Stimulated activated CD8-positive, alpha-beta memory T cell treated with anti-CD3 and anti-CD28 coated beads, Interleukin-2, amount 100 ng/mL, for 48 hours (primary cell): ENCODE data around the gene PRRC1.
"Not testable (repeated sequence)": the region's sequence is repeated elsewhere in the genome, so short reads cannot be mapped to it uniquely, and the experiment has no call there.

Experiments
- DNase-seq, 2 donors: peaks; one replicate each; pipeline ENCODE4 v3.0.0-alpha.2; 2020; ENCODE audit warnings: low read depth in 2 of 2

Gene PRRC1

DNA sequence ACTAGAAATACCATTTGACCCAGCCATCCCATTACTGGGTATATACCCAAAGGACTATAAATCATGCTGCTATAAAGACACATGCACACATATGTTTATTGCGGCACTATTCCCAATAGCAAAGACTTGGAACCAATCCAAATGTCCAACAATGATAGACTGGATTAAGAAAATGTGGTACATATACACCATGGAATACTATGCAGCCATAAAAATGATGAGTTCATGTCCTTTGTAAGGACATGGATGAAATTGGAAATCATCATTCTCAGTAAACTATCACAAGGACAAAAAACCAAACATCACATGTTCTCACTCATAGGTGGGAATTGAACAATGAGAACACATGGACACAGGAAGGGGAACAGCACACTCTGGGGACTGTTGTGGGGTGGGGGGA is 27.8 kb downstream of the PRRC1 start:
- DNase-seq = not testable (repeated sequence)

DNA sequence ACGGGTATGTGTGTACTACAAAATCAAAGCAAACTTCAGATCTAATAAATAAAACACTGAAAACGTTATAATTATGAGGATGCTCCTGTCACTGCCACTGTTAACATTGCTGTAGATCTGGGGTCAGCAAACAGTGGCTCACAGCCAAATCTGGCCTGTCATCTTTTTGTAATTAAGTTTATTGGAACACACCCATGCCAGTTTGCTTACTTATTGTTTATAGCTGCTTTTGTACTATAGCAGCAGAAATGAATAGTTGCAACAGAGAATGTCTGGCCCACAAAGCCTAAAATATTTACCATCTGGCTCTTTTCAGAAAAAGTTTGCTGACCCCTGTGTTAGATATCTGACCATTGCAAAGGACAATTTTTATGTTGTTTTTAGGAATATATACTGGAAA is 32.1 kb downstream of the PRRC1 start:
- DNase-seq = no peak

DNA sequence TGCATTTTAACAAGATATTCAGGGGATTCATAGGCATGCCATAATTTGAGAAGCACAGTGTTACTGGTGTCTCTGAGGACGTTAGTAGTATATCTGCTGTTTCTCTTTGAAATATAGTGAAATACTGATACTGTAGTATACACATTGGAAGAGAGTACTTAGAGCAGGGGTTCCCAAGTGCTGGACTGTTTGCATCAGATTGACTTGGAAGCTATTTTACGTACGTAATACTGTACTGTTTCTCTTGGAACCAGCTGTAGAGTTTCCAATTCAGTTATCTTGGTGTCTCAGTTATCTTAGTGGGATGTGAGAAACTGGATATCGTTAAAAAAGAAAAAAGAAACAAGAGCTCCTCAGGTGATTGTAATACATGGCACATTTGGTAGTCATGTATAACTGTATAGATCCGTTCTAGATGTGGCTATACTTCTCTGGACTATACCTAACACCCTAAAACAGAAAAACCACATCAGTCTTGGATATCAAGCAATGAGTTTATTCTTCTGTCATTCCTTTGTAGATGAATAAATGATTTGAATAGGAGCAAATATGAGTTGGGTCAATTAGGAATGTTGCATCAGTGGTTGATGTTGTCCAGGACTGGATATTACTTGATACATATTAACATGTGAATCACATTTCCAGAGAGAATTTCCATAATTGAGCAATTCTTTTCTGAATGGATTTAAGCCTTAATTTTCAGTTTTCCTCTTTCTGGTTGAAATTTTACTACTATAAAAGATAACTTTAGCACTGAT is 33.4 kb downstream of the PRRC1 start:
- no peak for DNase-seq

- DNase-seq = no peak
Measured at GRCh38 chr5:127551410-127552041, 34.1 kb downstream of the PRRC1 start.

- no peak for DNase-seq
Measured at GRCh38 chr5:127555826-127556225, 38.4 kb downstream of the PRRC1 start.

- DNase-seq = no peak
Measured at GRCh38 chr5:127556609-127557334, 39.3 kb downstream of the PRRC1 start.

DNA sequence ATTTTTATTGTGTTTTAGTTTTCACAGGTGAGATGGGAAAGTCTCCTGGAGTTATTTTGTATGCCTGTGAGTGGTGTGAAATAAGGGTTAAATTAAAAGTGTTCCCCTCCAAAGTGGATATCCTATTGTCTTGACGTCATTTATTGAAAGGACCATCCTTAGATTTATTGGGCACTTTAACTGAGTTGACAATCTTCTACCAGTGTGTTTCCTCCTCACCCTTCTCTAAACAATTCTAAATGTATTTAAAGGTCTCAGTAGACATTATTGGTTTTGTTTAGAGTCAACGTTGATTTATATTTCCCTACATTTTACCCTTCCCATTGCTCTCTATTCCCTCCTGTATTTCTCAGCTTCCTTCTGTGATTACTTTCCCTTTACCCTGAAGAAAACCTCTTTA is 40.8 kb downstream of the PRRC1 start:
- no peak for DNase-seq

GRCh38 chr5:127561254-127561653 is 43.8 kb downstream of the PRRC1 start:
- DNase-seq = no peak

GRCh38 chr5:127562252-127562651 is 44.8 kb downstream of the PRRC1 start:
- no peak for DNase-seq

GRCh38 chr5:127563136-127563535 is 45.7 kb downstream of the PRRC1 start:
- DNase-seq = no peak

DNA sequence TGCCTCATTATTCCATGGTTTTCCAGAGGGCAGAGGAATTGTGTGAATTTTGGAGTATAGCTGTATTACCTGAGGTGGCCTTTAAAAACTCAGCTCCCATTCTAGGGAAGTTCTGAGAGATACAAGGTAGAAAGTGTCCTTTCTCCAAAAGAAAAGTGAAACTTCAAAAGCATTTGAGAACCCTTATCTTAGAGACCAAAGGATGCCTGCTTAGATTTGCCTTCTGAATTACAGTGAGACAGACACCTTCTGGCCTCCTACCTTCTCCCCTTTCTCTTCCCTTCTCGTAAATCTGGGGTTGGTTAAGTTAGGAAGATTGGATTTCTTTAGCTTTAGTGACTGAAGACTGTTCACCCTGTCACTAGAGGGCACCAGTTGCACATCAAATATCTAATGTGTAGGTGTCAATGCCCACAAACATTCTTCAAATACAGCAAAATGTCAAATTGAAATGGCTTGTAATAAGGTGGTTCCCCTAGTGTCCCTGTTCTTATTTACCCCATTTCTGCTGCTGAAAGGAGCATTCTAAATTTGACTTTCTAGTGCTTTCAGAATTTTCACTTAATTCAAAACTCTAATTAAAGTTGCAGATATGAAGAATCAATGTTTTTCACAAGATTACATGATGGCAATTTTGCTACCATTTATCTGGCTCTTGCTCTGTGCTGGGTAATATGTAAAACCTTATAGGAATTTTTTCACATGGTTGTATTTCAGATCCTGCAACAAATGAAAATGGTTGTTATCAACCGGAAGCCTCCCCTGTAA is 46.7 kb downstream of the PRRC1 start:
- DNase-seq = no peak

- DNase-seq = no peak
Measured at GRCh38 chr5:127565586-127566270, 48.3 kb downstream of the PRRC1 start.

GRCh38 chr5:127567026-127567768 is 49.8 kb downstream of the PRRC1 start:
- DNase-seq = no peak

GRCh38 chr5:127568166-127568565 is 50.7 kb downstream of the PRRC1 start:
- no peak for DNase-seq

DNA sequence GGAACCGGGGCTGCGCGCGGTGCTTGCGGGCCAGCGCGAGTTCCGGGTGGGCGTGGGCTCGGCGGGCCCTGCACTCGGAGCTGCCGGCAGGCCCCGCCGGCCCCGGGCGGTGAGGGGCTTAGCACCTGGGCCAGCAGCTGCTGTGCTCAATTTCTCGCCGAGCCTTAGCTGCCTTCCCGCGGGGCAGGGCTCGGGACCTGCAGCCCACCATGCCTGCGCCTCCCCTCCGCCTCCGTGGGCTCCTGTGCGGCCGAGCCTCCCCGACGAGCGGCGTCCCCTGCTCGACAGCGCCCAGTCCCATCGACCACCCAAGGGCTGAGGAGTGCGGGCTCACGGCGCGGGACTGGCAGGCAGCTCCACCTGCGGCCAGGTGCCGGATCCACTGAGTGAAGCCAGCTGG is 52.0 kb downstream of the PRRC1 start:
- not testable (repeated sequence) for DNase-seq

GRCh38 chr5:127571314-127572131 is 54.1 kb downstream of the PRRC1 start:
- DNase-seq = no peak

GRCh38 chr5:127572930-127573329 is 55.5 kb downstream of the PRRC1 start:
- DNase-seq = no peak

GRCh38 chr5:127574852-127575679 is 57.6 kb downstream of the PRRC1 start:
- no peak for DNase-seq

- DNase-seq = no peak
Measured at GRCh38 chr5:127577458-127577857, 60.0 kb downstream of the PRRC1 start.
